Measurements from ENCODE around the gene PPFIBP1.
"Not testable (repeated sequence)": the region's sequence is repeated elsewhere in the genome, so short reads cannot be mapped to it uniquely, and the experiment has no call there.

DNA sequence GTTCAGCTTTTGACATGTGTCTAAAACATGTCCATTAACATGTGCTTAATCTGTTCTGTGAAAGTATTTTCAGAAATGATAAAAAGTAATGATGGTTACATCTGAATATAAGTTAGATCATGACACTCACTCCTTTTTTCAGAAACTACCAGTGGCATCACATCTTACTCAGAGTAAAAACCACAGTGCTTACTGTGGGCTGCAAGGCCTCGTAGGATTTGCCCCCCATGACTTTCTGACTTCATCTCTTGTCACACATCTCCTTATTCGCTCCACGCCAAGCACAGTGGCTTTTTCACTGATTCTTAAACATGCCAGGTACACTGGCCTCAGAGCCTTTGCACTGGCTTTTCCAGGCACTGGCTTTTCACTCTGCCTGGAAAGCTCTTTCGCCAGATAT is 112.6 kb downstream of the PPFIBP1 start:
- TF ChIP-seq CTCF (IDR thresholded peaks at IDR 0.05; ENCODE audit: low read length); EZH2 (IDR thresholded peaks at IDR 0.05; ENCODE audit: borderline replicate concordance, low read length): not testable (repeated sequence)

All from OCI-LY1 (cell line).